Astrocyte (in vitro differentiated cells and primary cell): ENCODE results near the gene TCEANC.

ENCODE experiments used
- EZH2 ChIP-seq: IDR thresholded peaks from 2 replicates; pipeline ENCODE4 v1.6.1; 2012; ENCODE audit warnings: mild to moderate bottlenecking, low read length, inconsistent platforms; ENCODE audit not compliant: insufficient read depth
- TF ChIP-seq, protein P1 (sequence below): IDR thresholded peaks from 2 replicates; pipeline ENCODE4 v1.5.1; 2011; ENCODE audit warnings: low read depth, mild to moderate bottlenecking, inconsistent platforms, low read length, moderate library complexity; ENCODE audit not compliant: insufficient read depth

DNA sequence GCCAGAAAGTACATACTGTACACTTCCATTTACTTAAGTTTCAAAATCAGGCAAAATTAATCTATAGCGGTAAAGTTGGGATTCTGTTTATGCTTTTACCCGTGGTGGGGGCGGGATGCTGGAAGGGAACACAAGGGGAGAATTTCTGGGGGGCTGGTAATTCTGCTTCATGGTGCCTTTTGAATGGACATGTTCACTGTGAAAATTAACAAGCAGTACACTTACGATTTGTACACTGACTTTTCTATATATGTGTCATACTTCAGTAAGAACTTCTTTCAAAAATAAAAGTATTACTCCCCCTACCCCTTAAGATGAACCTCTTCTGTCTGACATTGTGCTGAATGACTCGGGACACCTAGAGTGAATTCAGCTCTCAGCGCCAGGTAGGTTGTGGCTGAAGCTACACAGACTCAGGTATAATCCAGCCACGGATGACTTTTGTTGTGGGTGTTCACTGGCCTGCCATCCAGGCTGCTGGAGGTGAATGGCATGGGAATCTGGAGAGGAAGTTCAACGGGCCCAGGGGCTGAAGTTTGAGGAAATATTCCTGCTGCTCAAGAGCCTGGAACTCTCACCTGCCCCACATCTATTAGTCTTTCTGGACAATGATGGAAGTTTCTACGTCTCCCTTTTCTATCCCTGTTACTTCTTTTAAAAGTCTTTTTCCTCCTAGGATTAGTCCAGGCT lies 7.3 kb upstream of the TCEANC start:
- TF ChIP-seq, protein P1, sequence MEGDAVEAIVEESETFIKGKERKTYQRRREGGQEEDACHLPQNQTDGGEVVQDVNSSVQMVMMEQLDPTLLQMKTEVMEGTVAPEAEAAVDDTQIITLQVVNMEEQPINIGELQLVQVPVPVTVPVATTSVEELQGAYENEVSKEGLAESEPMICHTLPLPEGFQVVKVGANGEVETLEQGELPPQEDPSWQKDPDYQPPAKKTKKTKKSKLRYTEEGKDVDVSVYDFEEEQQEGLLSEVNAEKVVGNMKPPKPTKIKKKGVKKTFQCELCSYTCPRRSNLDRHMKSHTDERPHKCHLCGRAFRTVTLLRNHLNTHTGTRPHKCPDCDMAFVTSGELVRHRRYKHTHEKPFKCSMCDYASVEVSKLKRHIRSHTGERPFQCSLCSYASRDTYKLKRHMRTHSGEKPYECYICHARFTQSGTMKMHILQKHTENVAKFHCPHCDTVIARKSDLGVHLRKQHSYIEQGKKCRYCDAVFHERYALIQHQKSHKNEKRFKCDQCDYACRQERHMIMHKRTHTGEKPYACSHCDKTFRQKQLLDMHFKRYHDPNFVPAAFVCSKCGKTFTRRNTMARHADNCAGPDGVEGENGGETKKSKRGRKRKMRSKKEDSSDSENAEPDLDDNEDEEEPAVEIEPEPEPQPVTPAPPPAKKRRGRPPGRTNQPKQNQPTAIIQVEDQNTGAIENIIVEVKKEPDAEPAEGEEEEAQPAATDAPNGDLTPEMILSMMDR, result no peak
- TF ChIP-seq EZH2, result no peak
